HG03520 (cell line): ENCODE data around the gene ATP2B3.
A peak's percentile ranks its signal among the peaks of the same experiment; 100 is the strongest.

ENCODE experiments used
- ATAC-seq: cut with Tn5 transposase; IDR thresholded peaks from one replicate; pipeline ENCODE4 v1.9.1; 2021; ENCODE audit warnings: mild to moderate bottlenecking, moderate library complexity; ENCODE audit not compliant: unreplicated experiment

Gene ATP2B3

GRCh38 chrX:153530411-153531129 is 13.1 kb downstream of the ATP2B3 start:
- no peak for ATAC-seq

DNA sequence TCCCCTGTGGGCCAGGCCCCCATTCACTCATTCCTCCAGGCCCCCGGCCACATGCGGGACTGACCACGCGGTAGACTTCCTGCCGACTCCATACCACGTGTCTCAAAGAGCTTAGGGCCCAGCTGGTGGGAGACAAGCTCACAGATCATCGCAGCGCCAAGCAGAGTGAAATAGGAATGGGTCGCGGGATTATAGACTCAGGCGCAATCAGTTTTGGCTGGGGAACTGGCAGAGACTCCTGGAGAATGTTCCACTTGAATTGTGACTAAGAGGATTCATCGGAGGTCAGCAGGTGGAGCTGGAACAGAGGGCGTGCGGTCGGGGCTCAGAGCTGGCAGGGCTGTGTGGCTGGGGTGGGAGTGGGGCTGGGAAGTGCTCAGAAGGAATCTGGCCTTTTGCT is 15.6 kb downstream of the ATP2B3 start:
- no peak for ATAC-seq

DNA sequence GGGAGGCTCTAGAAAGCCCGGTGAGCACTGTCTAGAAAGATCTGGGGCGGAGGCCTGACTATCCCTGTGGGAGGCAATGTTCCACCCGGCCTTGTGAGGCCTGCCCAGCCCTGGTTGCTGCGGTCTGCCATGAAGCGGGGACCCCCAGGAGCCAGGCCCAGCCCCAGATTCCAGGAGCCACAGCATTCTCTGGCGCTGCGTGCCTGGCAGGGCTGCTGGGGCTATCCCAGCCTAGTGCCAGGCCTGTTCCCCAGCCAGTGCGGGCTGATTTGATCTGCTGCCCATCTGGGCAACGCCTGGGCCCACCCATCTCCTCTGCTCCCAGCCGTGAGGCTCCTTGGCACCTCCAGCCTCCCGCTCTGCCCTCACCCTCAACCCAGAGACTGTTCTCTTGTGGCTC is 19.6 kb downstream of the ATP2B3 start:
- ATAC-seq: no peak

DNA sequence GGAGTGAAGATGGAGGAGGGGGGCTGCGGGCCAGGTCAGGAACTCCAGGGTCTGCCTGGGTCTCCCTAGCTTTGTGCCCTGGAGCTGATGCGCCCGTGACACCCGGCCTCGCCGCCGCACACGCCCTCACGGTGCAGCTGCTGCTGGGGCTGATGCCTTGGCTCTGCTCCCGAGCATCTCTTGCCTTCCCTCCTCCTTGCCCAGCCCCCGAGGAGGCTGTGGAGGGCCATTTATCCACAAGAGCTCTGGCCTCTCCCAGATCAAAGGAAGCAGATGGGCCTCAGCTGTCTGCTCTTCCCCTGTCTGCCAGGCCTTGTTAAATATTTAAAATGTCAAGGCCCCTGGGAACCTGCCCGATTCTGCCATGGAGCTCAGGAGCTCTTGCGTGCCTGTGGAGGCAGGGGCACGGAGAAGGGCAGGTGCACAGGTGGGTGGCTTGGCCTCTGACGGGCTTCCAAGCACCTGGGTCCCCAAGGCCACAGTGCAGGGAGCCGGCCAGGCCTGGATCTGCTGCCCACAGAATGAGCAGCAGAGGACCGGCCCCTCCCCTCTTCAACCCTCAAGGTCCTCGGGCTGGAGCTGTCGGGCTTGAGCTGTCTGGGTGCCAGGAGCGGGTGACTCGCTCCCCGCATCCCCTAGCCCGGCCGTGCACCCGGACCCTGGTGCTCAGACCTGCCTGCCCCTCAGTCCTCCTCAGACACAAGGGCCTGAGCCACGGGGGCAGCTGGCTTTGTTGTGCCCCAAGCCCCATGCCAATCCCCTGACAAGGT is 20.3 kb downstream of the ATP2B3 start:
- no peak for ATAC-seq

- ATAC-seq: no peak
Measured at GRCh38 chrX:153538424-153538823, 21.0 kb downstream of the ATP2B3 start.

DNA sequence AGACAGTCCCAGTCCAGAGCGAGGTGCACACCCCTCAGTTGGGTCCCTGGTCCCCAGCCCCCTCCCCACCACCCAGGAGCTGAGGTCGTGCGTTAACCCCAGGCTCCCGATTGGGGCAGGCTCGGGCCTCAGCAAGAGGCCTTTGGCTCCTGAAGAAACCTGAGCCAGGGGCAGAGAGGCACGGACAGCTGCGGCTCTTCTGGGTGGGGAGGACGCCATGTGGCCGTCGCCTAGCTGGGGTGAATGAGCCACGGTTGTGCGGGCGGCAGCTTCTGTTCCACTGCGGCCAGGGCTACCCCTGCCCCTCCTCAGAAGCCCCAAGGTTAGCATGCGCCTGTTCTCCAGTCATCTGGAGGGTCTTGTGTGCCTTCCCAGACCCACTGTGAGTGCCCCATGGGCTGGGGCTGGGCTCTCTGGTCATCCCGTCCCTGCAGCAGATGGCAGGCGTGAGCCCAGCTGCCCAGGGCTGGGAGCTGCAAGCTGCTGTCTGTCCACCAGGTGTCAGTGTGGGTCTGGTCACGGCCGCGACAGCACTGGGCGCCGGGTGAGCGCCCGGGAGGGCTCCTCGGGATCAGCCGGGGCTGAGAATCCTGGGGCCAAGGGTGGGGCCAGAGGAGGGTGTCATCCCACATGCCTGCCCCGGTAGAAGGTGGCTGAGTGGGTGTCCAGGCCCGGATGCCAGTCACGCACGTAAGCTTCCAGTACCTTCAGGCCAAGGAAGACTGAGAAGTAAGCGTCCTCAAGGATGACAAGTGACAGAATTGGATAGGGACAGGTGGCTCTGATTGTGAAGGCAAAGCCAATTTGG is 21.9 kb downstream of the ATP2B3 start:
- peak; percentile 56 for ATAC-seq

DNA sequence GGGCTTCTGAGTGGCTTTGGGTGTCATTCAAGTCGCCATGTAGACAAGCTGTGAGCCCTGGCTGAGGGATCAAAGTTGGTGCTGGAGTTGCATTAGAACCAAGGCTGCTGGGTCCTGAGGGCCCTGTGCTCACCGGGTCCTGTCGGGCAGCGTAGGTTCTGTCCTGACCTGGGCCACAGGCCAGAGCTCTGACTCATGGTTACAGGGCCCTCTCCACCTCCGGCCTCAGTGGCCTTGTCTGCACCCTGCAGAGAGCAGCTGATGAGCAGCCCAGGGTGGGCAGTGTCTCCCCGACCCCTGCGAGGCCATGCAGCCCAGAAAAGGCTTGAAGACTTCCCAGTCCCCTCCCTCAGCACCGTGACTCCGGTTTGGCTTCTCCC is 22.5 kb downstream of the ATP2B3 start:
- no peak for ATAC-seq

GRCh38 chrX:153544727-153545126 is 27.3 kb downstream of the ATP2B3 start:
- ATAC-seq: no peak

GRCh38 chrX:153546386-153546785 is 28.9 kb downstream of the ATP2B3 start:
- ATAC-seq: no peak

- ATAC-seq: no peak
Measured at GRCh38 chrX:153547195-153547594, 29.8 kb downstream of the ATP2B3 start.

DNA sequence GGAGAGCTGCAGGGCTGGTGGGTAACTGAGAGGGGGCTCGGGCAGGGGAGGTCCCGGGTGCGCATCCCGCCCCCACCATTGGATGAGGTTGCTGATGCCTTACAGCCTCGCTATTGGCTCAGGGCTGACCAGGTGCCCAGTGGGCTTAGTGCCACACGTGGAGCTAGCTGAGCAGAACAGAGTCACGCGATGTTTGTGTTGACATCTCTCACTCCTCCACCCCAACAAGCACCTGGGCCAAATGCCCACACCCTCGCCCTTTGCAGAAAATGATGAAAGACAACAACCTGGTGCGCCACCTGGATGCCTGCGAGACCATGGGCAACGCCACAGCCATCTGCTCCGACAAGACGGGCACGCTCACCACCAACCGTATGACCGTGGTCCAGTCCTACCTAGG is 31.8 kb downstream of the ATP2B3 start:
- ATAC-seq: no peak

DNA sequence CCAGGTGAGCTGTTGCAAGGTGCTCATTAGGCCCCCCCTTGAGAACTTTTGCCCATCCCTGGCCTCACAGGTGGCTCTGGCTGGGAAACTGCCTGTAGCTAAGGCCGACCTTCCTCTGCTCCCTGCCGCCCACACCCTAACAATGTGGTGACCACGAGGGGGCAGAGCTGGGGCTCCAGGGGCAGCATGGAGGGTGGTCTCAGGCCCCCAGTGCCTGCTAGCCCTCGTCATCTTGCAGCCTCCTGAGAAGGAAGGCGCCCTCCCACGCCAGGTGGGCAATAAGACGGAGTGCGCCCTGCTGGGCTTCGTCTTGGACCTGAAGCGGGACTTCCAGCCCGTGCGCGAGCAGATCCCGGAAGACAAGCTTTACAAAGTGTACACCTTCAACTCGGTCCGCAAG is 32.4 kb downstream of the ATP2B3 start:
- no peak for ATAC-seq

- ATAC-seq: no peak
Measured at GRCh38 chrX:153551135-153551534, 33.7 kb downstream of the ATP2B3 start.

GRCh38 chrX:153554519-153555167 is 37.2 kb downstream of the ATP2B3 start:
- no peak for ATAC-seq

- ATAC-seq: no peak
Measured at GRCh38 chrX:153556767-153557166, 39.3 kb downstream of the ATP2B3 start.

DNA sequence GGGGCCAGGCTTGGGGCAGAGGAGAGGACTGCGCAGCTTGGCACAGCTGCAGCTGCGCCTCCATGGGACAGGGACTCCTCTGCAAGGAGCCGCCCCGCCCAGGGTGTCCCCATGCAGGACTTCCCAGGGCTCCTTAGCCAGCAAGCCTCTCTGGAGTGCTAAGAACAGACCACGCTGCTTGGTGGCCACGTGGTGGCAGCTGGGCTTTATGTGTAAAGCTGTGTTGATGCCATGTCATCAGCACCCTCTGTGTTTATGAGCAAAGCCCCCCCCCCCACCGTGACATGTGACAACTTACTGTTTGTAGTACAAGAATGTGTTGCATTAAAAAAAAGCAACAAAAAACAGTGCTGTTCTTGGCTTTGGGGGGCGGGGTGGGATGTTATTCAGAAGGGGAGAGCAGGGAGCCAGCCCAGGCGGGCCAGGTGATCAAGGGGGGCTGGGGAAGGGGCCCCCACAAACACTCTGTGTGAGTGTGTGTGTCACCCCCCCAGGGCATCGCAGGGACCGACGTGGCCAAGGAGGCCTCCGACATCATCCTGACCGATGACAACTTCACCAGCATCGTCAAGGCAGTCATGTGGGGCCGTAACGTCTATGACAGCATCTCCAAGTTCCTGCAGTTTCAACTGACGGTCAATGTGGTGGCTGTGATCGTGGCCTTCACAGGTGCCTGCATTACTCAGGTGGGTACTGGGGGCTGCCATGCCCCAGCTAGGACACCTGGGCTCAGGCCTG is 40.3 kb downstream of the ATP2B3 start:
- ATAC-seq: no peak

DNA sequence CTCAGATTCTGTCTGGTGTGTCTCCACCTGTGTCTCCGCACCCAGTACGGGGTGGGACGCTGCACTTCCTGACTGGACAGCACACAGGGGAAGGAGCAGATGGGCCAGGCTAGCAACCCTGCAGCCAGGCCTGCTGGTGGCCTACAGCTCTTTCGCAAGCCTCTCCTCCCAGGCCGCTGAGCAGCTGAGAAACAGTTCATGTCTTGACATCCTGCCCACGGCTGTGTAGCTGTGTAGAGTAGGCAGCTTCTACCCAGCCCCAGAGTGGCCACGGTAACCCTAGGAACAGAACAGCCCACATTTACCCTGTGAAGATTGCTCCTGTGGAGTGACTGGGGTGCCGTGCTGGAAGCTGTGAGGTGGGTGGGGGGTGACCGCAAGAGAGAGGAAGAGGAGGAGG is 42.6 kb downstream of the ATP2B3 start:
- no peak for ATAC-seq

DNA sequence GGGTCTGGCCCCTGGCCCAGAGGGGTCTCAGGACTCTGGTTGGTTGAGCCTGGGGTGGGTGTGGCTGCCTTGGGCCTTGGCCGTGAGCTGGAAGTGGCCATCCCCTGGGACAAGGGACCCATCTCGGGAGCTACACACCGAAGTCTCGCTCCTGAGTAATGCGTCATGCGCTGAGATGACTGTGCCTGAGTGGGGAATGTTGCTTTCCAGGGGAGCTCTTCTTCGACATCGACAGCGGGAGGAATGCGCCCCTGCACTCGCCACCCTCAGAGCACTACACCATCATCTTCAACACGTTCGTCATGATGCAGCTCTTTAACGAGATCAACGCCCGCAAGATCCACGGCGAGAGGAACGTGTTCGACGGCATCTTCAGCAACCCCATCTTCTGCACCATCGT is 43.0 kb downstream of the ATP2B3 start:
- no peak for ATAC-seq

GRCh38 chrX:153561337-153561736 is 43.9 kb downstream of the ATP2B3 start:
- no peak for ATAC-seq

GRCh38 chrX:153562546-153562945 is 45.1 kb downstream of the ATP2B3 start:
- ATAC-seq: no peak
